Lung (tissue), 12 donors: ENCODE results near the gene TMC1. TPM values are rescaled to one million over a fixed set of nuclear protein-coding genes. Genes with fewer than 3 reads are reported as not detected.
A peak's percentile ranks its signal among the peaks of the same experiment; 100 is the strongest.

Experiments
- ATAC-seq: fragments of 200-7000 bp; cut with Tn5 transposase; one replicate; pipeline ENCODE4 v1.9.1; 2020; ENCODE audit warnings: moderate number of reproducible peaks; ENCODE audit not compliant: insufficient read depth, low FRiP score
- DNase-seq, 3 donors: peaks; one replicate each; pipeline ENCODE4 v3.0.0-alpha.2; 2013 to 2017
- H3K27ac ChIP-seq, 2 donors: one replicate each; pipeline ENCODE4 v1.5.1; 2013; ENCODE audit warnings: mild to moderate bottlenecking in 2 of 2, moderate library complexity in 2 of 2, control low read depth in 1 of 2, inconsistent platforms in 1 of 2, low read depth in 1 of 2, low read length in 1 of 2
- H3K27me3 ChIP-seq, 3 donors: one replicate each; pipeline ENCODE4 v1.5.1; 2013; ENCODE audit warnings: low read length in 2 of 3; ENCODE audit not compliant: control insufficient read depth in 3 of 3, insufficient read depth in 3 of 3
- H3K36me3 ChIP-seq, 4 donors: one replicate each; pipeline ENCODE4 v1.5.1; 2013; ENCODE audit warnings: low read length in 4 of 4, mild to moderate bottlenecking in 1 of 4, moderate library complexity in 1 of 4; ENCODE audit not compliant: control insufficient read depth in 4 of 4, insufficient read depth in 4 of 4
- H3K4me1 ChIP-seq, 5 donors: one replicate each; pipeline ENCODE4 v1.5.1; 2013; ENCODE audit warnings: low read length in 5 of 5, mild to moderate bottlenecking in 2 of 5, moderate library complexity in 1 of 5; ENCODE audit not compliant: control insufficient read depth in 5 of 5, insufficient read depth in 5 of 5
- H3K4me3 ChIP-seq: one replicate; pipeline ENCODE4 v1.5.1; 2013; ENCODE audit warnings: mild to moderate bottlenecking, control low read depth, moderate library complexity
- H3K9ac ChIP-seq, 2 donors: one replicate each; pipeline ENCODE4 v1.5.1; 2013; ENCODE audit warnings: low read length in 2 of 2, control low read depth in 1 of 2; ENCODE audit not compliant: insufficient read depth in 1 of 2
- H3K9me3 ChIP-seq, 4 donors: one replicate each; pipeline ENCODE4 v1.5.1; 2013; ENCODE audit warnings: low read length in 3 of 4, mild to moderate bottlenecking in 1 of 4, moderate library complexity in 1 of 4; ENCODE audit not compliant: control insufficient read depth in 4 of 4, insufficient read depth in 3 of 4
- CTCF ChIP-seq: IDR thresholded peaks from 2 replicates; pipeline ENCODE4 v1.5.1; 2012; ENCODE audit warnings: mild to moderate bottlenecking; ENCODE audit errors: control extremely low read depth, extremely low read depth
- WGBS, 2 donors: extraction: QIAGEN DNeasy Blood & Tissue Kit; methylation state at CpG; one replicate each; pipeline ENCODE4 v1.1.7; 2013; 5-methylcytosine and 5-hydroxymethylcytosine counted together
- polyA plus RNA-seq, 2 donors: library from polyadenylated mRNA; stranded (reverse); fragments of 200-250 nt; gene quantifications; one replicate each; pipeline ENCODE4 v1.2.1, GENCODE V29; 2013
- total RNA-seq, 2 donors: library from RNA; depleted of rRNA in 1 of 2; stranded (reverse); fragments of >200 nt in 1 of 2; gene quantifications; one replicate each; pipeline ENCODE4 v1.2.1, GENCODE V29; 2014 to 2021
- donor health status: control.
- donor health status: control.
- donor health status: Bipolar disorder and iron deficiency.
- donor health status: healthy.
- donor health status: DM: yes; HTN: yes; CAD: no.

TMC1 gene
- total and polyA plus RNA-seq, 4 donors: 0.10 to 0.82 (median 0.21) TPM; not detected in 1

DNA sequence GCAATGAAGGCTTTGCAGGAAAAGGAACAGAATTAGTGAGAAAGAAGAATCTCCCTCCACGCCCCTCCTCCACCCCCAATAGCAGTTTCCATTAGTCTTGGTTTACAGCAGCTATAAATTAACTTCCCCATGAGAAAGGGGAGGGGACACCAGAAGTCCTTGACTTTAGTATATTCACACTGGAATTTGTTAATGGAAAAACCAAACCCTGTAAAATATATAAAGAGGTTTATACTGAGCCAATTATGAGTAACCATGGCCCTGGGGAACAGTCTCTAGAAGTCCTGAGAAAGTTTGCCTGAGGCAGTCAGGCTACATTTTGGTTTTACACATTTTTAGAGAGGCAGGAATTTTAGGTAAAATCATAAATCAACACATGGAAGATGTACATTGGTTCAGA is 342.9 kb downstream of the TMC1 start:
- ATAC-seq (no peak), DNase-seq (no peak)
- Histone ChIP-seq H3K9ac (no peak overlapping the region), H3K27me3 (no peaks in the 10 kb centered on the region), H3K36me3 (no peaks in the 10 kb centered on the region), H3K4me1 (no peaks in the 10 kb centered on the region), H3K9me3 (no peaks in the 10 kb centered on the region), H3K27ac (no peak overlapping the region), H3K4me3 (no peak overlapping the region)
- 89 to 96% methylated on average over 1 of the region's 1 CpG for WGBS, 2 donors
- no peak for TF ChIP-seq CTCF

GRCh38 chr9:72871685-72872084 is 350.3 kb downstream of the TMC1 start:
- no peak for TF ChIP-seq CTCF
- DNase-seq (peak; percentile 27 to 88 (median 88)), ATAC-seq (no peak)
- Histone ChIP-seq H3K4me3 (no peak overlapping the region), H3K36me3 (no peaks in the 10 kb centered on the region), H3K9me3 (no peaks in the 10 kb centered on the region), H3K9ac (no peak overlapping the region), H3K4me1 (peaks cover 0 to 28% (median 4%) of the 10 kb centered on the region in 5 donors), H3K27me3 (no peaks in the 10 kb centered on the region), H3K27ac (no peak overlapping the region)
- WGBS, 2 donors: 48 to 55% methylated on average over 3 of the region's 3 CpGs

DNA sequence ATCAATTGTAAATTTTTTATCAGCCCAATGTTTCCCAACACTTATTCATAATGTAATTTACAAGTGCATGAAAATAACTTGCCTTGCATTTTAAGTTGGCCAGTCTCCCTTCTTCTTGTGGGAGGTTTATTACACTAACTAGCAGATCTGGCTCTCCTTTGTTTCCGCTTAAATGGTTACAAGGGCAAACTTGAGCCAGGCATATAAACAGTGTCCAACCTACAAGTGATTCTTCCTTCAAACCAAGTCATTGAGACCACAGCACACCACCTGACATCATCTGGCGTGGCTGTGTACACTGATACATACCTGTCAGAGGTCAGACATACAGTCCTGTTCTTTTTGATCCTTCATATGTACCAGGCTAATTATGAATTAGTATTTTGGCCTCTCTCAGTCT is 351.3 kb downstream of the TMC1 start:
- Histone ChIP-seq H3K36me3 (no peaks in the 10 kb centered on the region), H3K27ac (no peak overlapping the region), H3K9ac (no peak overlapping the region), H3K27me3 (no peaks in the 10 kb centered on the region), H3K9me3 (no peaks in the 10 kb centered on the region), H3K4me1 (peaks cover 0 to 28% (median 4%) of the 10 kb centered on the region in 5 donors), H3K4me3 (no peak overlapping the region)
- peak in 2 of 3 donors; percentile 48 to 56 for DNase-seq
- 77 to 89% methylated on average over 2 of the region's 2 CpGs for WGBS, 2 donors
- no peak for TF ChIP-seq CTCF
- ATAC-seq: no peak

DNA sequence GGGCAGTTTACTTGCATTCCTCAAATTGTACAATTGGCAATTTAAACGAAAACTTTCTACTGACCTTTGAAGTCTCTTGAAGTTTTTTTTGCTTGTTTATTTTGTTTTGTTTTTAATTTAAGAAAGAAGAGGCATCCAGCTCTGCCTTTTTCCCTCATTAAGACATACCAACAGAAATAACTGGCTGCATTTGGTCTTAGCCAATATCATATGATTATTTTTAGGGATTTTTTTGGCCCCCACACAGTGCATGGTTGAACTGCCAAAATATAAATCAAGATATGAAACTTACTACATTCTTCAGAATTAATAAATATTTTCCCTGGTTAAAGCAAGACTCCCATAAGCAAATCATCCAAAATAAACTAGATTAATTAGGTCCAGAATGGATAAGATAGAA is 352.0 kb downstream of the TMC1 start:
- no peaks in the 10 kb centered on the region for H3K9me3 ChIP-seq
- ATAC-seq: no peak
- TF ChIP-seq CTCF: no peak
- H3K36me3 ChIP-seq: no peaks in the 10 kb centered on the region
- no peak overlapping the region for H3K27ac ChIP-seq
- peaks cover 0 to 28% (median 4%) of the 10 kb centered on the region in 5 donors for H3K4me1 ChIP-seq
- peak in 2 of 3 donors; percentile 37 to 50 for DNase-seq
- WGBS, 2 donors: 63 to 80% methylated on average over 1 of the region's 1 CpG
- H3K9ac ChIP-seq: no peak overlapping the region
- H3K27me3 ChIP-seq: no peaks in the 10 kb centered on the region
- H3K4me3 ChIP-seq: no peak overlapping the region
